GM18867 (cell line): ENCODE data around the gene PARP8.
"Not testable (repeated sequence)": the region's sequence is repeated elsewhere in the genome, so short reads cannot be mapped to it uniquely, and the experiment has no call there.

Experiments
- ATAC-seq: cut with Tn5 transposase; IDR thresholded peaks from one replicate; pipeline ENCODE4 v1.9.1; 2021; ENCODE audit warnings: mild to moderate bottlenecking, moderate library complexity; ENCODE audit not compliant: unreplicated experiment

PARP8 gene

DNA sequence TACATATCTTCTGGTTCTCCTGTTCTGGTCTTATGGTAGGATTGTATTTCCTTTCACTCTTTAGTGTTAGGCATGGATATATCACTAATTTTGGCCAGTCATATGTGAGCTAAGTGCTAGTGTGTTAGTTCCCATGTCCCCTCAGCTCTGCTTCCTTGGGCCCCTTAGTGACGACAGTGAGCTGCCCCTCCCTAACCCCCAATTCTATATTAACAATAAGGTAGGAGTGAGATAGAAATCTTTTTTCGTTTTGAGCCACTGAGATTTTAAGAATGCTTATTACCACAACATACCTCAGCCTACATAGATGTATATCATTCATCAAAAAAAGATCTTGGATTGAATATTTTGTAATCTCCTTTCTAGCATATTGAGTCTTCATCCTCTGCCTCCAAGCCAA lies 100.5 kb downstream of the PARP8 start:
- no peak for ATAC-seq

DNA sequence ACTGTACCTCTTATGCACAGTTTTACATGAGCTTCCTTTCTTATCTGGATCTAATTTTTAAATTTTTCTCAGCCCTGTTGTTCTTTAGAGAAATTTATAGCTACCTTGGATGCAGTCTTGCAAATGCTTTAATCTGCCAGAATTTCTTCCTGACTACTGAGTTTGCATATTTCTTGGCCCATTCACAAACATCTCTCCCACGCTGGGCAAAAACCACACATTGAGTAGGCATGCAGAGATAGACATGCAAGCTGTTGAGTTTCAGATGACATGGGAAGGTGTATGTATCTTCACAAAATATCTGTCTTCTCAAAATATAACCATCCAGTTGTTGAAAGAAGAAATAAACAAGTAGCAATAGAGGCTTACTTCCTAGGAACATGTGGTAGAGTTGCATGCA lies 101.2 kb downstream of the PARP8 start:
- no peak for ATAC-seq

DNA sequence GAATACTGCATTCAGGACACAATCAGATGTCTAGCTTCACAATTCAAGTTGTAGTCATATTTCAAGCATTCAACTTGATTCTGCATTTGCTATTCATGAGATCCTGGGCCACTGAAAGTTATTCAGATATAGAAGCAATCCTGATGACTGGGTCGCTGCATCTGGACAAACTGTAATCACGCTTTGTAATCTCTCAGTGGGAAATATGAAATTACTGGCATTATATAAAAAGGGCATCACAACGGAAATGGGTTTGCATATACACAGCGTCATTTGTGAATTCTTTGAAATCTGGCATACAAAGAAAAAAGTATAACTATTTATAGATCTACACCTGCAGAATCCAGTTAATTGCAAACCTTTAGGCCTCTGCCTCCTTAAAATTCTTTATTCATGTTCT lies 102.2 kb downstream of the PARP8 start:
- no peak for ATAC-seq

DNA sequence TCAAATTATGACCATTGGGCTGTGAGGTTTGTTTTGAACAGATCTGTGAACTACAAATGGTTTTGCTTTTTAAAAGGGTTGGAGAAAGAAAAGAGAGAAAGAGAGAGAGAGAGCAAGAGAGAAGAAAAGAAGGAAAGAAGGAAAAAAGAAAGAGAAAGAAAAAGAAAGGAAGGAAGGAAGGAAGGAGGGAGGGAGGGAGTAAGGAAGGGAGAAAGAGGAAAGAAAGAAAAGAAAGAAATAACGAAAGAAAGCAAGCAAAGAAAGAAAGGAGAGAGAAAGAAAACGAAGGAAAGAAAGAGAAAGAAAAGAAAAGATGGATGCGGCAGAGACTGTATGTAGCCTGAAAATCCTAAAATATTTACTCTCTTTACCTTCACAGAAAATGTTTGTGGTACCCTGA lies 104.0 kb downstream of the PARP8 start:
- ATAC-seq: no peak

DNA sequence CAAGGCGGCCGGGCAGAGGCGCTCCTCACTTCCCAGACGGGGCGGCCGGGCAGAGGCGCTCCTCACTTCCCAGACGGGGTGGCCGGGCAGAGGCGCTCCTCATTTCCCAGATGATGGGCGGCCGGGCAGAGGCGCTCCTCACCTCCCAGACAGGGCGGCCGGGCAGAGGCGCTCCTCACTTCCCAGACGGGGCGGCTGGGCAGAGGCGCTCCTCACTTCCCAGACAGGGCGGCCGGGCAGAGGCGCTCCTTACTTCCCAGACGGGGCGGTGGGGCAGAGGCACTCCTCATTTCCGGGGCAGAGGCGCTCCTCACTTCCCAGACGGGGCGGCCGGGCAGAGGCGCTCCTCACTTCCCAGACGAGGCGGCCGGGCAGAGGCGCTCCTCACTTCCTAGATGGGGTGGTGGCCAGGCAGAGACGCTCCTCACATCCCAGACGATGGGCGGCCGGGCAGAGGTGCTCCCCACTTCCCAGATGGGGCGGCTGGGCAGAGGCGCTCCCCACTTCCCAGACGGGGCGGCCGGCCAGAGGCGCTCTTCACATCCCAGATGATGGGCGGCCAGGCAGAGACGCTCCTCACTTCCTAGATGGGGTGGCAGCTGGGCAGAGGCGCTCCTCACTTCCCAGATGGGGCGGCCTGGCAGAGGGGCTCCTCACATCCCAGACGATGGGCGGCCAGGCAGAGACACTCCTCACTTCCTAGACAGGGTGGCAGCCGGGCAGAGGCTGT lies 108.2 kb downstream of the PARP8 start:
- not testable (repeated sequence) for ATAC-seq

DNA sequence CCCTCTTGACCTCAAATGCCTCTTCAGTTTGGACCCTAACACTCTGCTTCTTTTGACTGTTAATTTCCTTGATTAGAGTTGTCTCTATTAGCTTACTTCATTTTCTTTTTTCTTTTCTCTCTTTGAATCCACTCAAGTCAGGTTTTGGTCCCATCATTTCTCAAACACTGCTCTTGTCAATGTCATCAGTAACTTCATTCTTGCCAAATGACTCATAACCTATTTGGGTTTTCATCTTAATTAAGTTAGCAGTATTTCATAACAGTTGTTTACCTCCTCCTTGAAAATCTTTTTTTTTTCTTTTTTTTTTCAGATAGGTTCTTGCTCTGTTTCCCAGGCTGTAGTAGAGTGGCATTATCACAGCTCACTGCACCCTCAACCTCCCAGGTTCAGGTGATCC lies 119.6 kb downstream of the PARP8 start:
- no peak for ATAC-seq

DNA sequence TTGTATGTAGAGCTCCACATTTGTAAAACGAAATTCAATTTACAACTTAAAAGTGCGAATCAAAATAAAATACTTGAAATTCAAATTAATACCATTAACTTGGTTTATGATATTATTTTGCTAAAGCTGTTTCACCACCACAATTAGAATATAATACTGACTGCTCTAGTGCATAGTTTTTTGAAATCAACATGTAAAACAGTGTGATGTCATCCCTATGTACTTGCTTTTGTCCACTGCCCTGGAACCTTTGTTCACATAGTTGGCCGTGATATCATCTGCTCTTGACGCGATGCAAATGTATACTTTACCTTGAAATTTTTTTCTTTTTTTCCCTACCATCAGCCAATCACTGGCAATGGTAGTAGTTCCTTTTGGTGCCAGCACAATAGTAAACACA lies 125.4 kb downstream of the PARP8 start:
- no peak for ATAC-seq

DNA sequence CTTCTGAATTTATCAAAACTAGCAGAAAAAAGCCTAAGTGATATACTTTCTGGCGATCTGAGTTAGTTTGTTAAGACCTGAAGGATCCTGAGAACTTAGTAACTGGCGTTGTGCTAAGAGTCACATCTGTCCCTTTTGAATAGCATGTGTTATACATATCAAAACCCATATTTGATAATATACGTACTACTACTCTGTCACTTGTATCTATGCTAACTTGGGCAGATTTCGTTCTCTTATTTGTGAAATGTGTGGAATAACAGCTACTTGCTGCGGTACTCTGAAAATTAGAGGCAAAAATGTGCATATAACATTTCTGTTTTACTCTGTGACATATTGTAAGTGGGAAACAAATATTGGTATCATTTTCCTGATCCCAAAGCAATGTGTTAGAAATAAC lies 126.4 kb downstream of the PARP8 start:
- no peak for ATAC-seq

DNA sequence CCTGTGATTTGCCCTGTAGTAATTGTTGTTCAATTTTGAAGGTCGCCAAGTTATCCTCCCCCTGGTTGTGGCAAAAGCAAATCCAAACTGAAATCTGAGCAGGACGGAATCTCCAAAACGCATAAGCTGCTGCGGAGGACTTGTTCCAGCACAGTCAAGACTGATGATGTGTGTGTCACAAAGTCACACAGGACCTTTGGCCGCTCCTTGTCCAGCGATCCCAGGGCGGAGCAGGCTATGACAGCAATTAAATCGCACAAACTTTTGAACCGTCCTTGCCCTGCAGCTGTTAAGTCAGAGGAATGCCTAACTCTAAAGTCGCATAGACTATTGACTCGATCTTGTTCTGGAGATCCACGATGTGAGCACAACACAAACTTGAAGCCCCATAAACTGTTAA lies 128.4 kb downstream of the PARP8 start:
- ATAC-seq: no peak

DNA sequence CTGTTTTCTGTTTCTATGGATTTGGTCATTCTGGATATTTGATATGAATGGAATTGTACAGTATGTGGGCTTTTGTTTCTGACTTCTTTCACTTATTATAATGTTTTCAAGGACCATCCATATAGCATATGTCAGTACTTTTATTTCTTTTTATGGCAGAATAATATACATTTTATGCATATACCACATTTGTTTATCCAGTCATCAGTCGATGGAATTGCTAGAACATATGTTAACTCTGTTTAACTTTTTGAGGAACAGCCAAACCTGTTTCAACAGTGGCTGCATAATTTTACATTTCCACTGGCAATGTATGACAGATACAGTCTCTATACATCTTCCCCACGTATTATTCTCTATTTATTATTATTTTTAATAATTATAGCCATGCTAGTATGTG lies 131.6 kb downstream of the PARP8 start:
- ATAC-seq: no peak

DNA sequence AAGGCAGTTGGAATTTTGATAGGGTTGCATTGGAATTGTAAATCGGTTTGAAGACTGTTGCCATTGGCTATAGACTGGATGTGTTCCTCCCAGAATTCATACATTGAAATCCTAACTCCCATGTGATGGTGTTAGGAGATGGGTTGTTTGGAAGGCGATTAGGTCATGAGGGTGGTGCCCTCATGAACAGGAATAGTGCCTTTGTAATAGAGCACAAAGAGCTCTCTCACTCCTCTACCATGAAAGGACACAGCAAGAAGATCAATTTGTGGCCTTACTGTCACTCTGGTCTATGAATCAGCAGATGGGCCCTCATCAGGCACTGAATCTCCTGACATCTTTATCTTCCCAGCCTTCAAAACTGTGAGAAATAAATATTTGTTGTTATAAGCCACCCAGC lies 133.2 kb downstream of the PARP8 start:
- no peak for ATAC-seq

DNA sequence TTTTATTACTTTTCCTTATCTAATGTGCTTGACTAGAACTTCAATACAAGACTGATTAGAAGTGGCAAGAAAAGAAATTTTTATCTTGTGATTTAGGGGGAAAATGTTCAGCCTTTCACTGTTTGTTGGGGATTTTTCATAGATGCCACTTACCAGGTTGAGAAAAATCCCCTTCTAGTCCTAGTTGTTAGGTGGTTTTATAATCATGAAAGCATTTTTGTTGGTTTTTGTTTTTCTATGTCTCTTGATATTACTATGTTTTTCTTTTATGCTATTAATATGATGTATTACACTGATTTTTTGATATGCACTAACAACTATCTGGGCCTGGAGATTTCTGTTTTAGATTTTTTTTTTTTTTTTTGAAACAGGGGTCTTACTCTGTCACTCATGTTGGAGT lies 134.0 kb downstream of the PARP8 start:
- ATAC-seq: no peak

DNA sequence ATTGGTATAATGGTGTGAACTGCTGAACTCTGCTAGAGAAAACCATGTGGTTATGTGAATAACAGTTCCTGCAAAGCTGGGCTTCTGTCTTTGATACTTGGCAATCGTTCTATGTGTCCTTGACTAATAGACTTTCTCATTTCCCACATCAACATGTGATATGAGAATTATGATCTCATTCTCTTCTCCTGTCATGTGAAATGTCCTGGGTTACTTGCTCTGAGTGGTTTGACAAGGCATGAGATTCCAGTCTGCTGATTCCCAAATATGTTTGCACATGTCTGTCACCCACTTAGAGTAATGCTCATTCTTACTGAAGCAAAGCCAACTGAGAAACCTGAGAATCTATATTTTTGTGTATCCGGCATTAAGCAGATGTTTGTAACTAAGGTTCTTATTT lies 141.2 kb downstream of the PARP8 start:
- no peak for ATAC-seq

DNA sequence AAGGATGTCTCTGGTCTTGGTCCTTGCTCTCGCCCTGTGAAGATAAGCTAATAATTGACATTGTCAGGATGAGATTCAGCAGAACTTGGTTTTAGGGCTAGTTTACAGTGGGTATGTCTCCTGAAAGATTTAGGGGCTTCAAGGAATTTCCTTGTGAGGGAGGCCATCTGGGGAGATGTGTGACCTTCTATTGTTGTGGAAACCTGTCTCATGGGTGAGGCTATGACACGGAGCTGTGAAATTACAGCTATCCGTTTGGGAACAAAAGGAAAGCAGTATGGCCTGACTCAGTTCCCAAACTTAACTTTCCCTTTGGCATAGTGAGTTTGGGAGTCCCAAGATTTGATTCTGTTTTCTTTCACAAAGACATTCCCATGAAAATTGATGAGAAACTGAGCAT lies 142.0 kb downstream of the PARP8 start:
- no peak for ATAC-seq

DNA sequence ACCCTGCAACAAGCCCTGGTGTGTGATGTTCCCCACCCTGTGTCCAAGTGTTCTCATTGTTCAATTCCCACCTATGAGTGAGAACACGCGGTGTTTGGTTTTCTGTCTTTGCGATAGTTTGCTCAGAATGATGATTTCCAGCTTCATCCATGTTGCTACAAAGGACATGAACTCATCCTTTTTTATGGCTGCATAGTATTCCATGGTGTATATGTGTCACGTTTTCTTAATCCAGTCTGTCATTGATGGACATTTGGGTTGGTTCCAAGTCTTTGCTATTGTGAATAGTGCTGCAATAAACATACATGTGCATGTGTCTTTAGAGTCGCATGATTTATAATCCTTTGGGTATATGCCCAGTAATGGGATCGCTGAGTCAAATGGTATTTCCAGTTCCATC lies 145.3 kb downstream of the PARP8 start:
- not testable (repeated sequence) for ATAC-seq

DNA sequence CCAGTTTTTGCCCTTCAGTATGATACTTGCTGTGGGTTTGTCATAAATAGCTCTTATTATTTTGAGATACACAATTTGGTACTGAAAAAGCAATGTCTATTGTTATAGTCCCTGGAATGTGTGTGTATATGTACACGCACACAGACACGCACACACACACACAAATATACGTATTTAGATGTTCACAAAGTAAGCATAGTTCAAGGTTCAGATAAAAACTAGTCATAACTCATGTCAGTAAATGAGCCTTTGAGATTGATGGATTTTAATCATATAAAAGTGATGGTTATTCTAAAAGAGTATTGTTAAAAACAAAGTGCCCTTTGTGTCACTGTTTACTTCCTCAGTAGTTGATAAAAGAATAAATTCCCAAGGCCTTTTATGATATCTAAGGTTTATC lies 147.3 kb downstream of the PARP8 start:
- ATAC-seq: no peak

DNA sequence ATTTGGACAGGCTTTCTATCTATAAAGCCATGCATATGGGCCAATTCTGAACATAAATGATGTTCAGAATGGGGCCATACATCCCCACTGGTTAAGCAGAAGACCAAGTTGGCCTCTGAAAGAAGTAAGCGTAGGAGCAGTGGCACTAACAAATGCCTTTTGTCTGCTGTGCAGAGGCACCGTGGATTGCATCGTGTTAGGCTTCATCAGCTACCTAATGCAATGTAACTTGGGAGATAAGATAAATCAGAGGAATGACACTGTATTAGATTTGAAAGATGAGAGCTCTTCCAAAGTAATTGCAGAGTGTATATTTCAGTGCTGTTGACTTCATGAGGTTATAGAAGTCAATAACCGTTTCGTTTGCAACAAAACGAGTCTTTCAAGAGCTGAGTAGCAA lies 148.1 kb downstream of the PARP8 start:
- no peak for ATAC-seq

DNA sequence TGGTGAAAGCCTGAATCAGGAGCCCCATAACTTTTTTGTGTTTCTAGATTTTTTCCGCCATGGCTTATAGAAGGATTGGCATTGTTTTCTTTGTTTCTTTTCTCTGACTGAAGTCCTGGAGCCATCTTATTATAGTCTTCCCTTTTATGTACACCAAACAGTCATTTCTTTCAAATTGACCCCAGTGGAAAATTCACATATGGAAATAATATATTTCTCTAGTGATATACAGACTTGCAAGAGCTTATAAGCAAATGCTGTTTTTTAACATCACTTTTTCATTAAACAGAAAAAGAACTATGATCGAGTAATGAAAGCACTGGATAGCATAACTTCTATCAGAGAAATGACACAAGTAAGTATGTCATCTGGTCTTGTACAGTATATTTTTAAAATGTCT lies 155.6 kb downstream of the PARP8 start:
- ATAC-seq: no peak

DNA sequence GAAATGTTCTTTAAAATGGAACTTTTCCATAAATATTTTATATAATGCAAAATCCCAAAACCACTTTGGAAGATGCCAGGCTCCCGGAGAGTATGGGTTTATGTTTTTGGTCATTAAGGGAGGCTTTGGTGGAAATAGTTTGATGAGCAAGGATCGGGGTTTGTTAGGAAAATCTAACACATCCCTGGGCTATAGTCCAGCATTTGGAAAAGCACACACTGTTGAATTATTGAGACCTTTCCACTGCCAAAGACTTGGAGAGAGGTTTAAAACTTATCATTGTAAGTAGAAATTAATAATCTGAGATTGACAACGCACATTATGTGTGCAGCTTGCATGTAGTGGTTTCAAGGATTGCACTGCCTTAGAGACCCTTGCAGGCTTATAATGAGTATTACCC lies 156.3 kb downstream of the PARP8 start:
- no peak for ATAC-seq

DNA sequence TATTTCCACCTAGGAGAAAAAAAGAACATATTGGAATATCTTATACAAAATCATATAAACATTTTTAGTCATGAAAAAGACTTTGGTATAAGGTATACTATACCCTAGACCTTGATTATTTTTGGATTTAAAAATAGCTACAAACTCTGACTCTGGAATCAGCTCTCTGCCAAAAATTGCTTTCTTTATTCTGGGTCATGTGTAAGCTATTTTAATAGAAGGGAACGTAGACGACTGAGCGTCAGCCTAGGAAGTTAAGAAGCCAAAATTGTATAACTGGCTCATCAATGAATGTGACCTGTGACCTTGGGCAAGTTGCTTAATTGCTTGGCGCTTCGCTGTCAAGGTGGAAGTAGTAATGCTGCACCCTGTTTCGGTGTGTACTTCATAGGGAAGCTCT lies 157.1 kb downstream of the PARP8 start:
- ATAC-seq: no peak

DNA sequence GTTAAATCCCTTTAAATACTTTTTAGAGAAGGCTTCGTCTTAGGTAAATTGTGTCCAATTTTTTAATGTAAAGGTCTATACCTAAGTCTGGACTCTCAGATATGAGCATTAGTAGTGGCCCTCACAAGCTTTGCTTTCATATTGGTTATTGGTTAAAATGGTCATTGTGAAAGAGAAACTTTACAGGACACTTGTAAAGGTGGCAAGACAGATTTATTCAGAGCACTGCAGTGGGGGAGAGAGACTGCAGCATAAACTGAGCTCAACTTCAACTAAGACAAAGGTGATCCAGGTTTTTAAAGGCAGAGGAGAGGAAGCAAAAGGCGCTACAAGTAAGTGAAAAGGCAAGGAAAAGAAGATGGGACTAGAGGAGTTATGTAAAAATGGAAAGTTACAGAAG lies 157.7 kb downstream of the PARP8 start:
- no peak for ATAC-seq

DNA sequence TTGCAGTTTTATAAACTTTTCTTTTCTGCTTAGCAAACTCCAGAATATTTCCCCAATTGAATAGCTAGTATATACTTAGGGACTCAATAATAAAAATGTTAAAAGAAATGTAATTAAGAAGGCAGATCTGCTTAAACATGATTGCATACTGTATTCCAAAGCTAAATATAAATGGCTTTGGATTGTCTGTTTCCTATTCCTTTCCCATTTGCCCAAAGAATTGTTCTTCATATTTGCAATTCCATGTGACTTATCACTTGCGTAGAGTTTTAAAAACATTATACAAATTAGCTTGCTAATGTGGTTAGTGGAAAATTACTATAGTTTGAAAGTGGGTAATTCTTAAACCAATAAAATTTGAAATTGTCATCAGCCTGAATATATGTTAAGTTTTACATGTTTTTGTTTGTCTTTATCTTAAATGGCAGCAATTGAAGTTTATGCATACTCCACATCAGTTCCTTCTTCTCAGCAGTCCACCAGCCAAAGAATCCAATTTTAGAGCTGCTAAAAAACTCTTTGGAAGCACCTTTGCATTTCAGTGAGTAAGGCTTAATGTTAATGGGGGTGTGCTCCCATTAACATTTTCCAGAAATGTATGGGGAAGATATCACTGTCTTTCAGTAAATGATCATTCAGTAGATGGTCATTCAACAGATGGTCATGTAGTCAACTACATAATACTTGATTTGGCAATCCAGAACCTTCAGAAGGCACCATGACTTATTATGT lies 161.2 kb downstream of the PARP8 start:
- no peak for ATAC-seq

DNA sequence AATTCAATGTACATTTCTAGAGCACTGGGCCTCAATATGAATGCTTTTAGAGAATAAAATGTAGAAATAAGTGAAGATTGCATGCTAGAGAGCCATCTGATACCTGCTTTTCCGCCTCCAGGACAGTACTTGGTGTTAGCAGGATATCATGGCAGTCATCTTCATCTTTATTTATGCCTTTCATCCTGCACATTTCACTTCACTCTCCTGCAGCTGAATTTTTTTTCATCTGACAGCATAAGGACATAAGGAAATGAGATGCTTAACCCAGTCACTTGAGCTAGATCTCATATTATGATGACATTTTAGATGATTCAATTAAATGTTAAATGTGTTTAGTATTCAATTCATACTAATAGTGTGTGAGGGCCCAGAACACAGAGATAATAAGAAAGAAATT lies 162.6 kb downstream of the PARP8 start:
- ATAC-seq: no peak
